ENCODE results near the gene ITGAV.

ITGAV gene

DNA sequence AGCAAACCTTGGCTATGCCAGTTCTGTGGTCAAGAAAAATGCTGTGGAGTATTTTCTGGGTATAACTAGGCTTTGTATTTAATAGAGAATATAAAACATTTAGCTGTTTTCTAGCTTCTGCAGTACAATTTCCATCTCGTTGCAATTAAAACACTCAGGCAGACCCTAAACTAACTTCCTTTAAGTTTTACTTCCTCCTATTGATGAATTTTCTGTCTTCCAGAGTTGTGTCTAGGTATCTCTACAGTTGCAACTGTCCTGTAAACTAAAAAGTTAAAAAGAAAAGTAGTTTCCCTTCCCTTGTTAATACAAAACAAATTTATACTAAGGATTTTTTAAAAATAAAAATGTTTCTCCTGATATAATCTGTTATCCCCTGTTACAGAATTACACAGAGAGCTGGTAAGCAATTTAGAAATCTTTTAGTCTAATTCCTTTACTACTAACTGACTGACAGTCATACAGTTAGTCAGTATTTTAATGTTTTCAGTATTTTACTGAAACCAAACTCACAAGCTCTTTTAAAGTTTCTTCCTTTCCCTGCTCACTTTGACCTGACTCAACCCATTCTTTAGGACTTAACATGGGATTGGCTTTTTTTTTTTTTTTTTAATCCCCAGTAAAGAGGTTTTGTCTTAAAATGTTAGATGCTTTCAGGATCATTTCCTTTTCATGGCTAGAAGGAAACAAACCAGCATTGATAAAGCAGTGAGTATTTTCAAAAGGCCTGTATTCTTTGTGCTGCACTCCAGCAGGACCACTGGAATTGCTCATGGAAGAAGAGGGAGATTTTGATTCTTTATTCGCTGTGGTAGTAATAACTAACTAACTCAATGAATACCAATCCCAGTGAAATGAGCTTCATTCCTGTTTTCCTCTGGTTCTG lies 22.9 kb downstream of the ITGAV start:
- no peak for DNase-seq (ENCODE audit: low read depth in 2 of 2)

DNA sequence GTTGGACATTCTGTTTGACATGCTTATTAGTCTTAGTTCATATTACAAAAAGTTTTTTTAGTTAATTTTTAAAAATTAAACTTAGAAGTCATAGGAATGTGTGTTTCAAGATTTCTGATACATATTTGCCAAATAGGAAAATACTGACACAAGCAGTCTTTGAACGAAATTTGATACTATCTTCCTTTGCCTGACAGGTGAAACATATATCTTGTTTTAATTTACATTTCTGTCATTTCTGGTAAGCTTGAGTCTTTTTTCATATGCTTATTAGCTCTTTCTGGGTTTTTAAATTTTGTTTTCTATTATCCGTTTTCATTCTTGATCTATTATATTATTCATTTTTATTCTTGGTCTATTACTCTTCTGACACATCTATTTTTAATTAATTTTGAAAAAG lies 24.5 kb downstream of the ITGAV start:
- no peak for DNase-seq (ENCODE audit: low read depth in 2 of 2)

DNA sequence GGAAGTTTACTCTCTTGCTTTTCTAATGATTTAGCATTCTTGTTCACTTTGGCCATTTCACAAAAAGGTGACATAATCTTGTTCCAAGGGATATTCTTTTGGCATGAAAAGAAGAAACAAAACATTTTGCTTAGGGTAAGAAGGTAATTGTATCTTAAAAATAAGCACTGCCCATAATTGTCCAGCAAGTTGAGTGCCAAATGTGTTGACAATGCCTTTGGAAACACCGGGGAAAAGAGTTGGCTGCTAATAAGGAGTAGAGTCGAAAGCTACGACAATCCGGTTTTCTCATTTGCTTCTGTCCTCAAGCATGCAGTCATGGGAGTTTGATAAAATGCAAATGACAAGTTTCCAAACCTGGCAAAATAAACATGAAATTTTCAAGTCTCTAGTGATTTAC lies 27.3 kb downstream of the ITGAV start:
- no peak for DNase-seq (ENCODE audit: low read depth in 2 of 2)

DNA sequence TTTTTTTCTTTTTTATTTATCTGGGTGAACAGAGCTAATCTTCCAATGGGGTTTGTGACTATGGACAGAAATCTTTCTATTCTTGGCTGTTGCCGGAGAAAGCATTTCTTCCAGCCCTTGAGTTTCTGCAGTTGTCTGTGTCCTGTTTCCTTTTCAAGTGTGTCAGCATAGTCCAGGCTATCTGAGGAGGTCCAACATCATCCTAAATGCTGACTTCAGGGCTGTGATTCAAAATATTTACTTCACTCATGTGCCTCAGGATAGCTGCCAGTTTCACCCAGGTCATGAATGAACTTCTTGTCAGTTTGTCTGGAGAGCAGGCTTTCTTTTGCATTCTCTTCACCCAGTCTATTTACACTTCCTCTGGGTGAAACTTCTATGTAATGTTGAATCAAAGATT lies 27.9 kb downstream of the ITGAV start:
- no peak for DNase-seq (ENCODE audit: low read depth in 2 of 2)

DNA sequence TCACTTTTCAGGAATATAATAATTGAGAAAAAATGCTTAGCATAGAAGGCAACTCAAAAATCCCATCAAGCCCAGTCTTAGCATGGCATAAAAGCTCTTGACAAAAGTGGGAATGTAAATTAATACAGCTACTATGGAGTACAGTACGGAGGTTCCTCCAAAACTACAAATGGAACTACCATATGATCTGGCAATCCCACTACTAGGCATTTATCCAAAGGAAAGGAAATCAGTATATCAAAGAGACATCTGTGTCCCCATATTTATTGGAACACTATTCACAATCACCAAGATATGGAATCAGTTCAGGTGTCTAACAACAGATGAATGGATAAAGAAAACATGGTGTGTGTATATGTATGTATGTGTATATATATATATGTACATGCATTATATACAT lies 28.8 kb downstream of the ITGAV start:
- DNase-seq (ENCODE audit: low read depth in 2 of 2): no peak

DNA sequence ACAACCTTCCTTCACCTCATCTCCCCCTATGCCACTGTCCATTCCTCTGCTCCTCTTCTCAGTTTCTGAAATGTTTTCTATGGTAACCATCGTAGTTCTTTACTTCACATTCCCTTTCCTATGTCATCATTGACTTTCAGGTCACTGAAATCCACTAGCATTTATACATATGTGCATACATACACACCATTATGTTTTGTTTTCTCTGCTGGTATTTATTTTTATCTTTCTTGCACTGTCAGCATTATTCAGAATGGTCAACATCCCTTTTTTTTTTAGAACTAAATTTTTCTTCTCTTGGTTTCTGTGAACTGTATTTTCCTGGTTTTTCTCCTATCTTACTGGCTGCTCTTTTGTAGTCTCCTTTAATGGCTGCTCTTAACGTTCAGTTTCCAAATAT lies 33.2 kb downstream of the ITGAV start:
- DNase-seq (ENCODE audit: low read depth in 2 of 2): no peak

DNA sequence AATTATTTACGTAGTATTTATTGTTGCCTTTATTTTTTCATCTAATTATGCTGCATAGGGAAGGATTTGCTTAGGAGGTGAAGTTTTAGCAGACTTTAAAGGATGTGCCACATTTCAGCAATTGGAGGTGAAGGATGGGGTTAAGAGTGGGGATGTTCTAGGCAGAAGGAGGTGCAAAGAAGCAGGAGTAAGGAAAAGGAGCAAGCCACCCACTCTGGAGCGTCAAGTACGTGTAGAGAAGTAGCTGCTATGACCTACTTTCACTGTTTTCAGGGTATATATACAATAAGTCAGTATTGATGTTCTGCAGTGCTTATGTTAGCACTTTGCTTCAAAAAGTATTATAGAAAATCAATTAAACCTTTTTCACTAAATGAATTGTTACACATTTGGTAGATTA lies 34.4 kb downstream of the ITGAV start:
- DNase-seq (ENCODE audit: low read depth in 2 of 2): no peak

DNA sequence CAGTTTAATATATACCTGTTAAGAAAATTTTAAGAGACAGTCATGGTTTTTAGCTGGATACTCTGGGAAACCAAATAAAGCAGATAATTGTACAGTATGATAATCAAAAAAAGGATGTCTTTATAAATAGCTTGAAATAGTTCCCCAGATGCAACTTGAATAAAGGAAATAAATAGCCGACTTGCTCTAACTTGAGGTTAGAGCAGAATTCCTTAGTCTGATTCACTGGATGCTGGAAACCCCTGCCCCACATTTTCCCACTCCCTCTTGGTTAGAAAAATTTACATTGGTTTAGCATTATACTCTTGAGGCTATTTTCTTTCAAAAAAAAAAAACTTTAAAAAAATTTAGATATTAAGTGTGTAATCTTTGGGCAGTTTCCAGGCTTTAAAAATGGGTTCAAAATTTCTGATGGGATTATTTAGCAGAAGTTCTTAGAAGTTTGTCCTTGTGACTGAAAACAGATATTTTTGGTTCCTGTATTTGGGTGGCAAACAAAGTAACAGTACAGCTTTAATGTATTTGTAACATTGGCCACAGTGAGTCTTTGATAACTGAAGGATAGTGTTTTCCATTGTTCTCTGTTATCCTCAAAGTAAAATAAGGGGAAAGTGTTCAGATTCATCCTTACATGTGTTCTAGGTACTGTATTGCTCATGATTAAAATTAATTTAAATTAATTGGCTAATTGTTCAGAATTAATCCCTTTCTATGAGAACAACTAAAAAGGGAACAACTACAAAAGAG lies 39.6 kb downstream of the ITGAV start:
- no peak for DNase-seq (ENCODE audit: low read depth in 2 of 2)

DNA sequence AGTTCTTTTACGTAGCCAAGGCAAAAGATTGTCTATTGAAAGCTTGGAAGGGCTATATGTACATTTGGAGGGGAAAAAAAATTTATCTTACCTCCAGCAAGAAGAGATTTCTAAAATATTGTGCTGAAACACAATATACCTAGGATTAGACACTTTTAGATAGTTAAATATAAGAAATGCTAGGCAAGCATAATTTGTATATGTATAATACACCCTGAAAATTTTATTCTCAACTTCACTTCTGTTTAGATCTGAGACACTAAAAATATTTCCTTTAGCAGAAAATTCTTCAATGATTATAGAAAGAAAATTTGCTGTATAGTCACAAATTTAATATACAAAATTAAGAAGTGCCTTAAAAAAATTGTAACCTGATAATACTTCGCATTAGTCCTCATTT lies 42.6 kb downstream of the ITGAV start:
- no peak for DNase-seq (ENCODE audit: low read depth in 2 of 2)

DNA sequence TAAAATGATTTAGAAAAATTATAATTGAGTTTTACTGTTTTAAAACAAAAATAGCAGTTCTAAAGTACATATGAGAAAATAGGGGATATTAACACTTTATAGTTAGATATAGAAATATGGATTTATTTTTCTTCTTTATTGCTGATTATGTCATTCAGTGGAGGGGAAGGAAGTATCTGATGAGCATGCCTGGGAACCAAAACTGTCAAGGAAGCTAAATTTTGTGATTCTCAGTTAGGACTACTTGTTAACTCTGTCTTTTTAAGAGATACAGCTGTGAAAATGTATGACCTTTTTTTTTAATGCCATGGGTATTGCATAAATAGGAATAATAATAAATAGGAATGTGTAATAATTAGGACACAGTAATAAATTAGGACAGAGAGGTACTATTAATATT lies 44.8 kb downstream of the ITGAV start:
- no peak for DNase-seq (ENCODE audit: low read depth in 2 of 2)

DNA sequence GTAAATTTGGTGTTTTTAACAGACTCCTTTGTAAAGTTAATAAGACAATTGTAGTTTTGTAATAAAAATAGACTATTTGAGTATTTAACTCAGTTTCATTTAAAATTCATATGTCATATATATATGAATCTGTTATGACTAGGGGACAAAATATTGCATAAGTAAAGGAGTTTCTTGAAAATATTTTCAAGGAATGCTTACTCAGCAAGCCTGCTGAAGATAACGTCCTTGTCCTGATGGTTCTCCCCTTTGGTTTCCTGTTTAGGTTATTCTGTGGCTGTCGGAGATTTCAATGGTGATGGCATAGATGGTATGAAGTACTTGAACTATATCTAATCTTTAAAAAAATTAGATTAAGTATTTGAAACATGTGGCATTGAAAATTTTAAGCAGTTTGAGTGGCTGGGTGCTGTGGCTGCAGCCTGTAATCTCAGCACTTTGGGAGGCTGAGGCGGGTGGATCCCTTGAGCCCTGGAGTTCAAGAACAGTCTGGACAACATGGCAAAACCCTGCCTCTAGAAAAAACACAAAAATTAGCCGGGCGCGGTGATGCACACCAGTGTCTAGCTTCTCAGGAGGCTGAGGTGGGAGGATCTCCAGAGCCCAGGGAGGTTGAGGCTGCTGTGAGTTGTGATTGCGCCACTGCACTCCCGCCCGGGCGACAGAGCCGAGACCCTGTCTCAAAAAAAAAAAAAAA lies 47.1 kb downstream of the ITGAV start:
- no peak for DNase-seq (ENCODE audit: low read depth in 2 of 2)

DNA sequence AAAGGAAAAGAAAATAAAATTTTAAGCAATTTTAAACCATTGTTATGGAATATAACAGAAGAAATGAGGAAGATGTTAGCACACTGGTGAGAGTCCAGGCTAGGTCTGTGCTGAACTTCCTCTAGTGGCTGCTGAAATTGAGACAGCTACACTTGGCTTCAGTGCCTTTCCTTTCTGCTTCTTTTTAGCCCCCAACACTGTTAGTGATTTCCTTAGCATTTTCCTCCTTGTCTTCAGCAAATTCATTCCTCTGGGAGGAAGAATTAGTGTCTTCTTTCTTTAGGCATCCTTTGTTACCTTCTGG lies 47.6 kb downstream of the ITGAV start:
- no peak for DNase-seq (ENCODE audit: low read depth in 2 of 2)

DNA sequence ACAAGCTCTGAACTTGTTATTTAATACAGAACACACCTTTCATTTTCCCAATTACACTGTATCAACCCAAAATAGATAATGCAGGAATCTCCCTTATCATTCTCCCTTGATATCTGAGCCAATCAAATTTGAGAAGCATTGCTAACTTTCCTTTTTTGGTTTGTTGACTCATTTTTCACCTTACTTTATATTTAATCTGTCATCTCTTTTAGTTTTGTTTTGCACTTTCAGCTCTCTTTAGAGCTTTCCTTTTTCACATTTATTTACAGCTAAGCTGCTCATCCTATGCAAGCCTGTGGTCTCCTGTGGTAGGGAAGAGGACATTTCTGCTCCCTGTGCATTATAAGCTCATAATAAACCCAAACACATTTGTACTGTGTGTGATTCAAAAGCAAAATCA lies 50.1 kb downstream of the ITGAV start:
- no peak for DNase-seq (ENCODE audit: low read depth in 2 of 2)

DNA sequence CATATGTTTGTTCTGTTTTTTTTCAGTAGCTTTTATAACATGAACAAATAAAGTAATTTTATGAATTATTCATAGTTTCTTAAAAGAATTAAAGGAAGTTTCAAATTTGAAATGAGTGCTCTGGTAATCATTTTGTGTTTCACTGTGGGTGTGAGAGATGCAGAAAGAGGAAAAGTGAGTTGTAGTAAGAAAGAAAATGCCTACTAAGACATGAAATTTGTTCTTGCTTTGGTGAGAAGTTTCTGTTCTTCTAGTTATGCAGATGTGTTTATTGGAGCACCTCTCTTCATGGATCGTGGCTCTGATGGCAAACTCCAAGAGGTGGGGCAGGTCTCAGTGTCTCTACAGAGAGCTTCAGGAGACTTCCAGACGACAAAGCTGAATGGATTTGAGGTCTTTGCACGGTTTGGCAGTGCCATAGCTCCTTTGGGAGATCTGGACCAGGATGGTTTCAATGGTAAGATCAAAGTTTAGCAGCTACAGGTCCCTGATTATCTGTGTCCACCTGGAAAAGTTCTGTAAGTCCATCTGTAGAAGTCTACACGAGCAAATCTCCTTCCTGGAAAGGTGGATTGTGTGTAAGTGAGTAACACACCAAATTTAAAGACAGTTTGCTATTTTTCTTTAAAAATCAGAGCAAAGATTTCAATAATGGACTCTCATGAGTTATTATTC lies 51.4 kb downstream of the ITGAV start:
- no peak for DNase-seq (ENCODE audit: low read depth in 2 of 2)

DNA sequence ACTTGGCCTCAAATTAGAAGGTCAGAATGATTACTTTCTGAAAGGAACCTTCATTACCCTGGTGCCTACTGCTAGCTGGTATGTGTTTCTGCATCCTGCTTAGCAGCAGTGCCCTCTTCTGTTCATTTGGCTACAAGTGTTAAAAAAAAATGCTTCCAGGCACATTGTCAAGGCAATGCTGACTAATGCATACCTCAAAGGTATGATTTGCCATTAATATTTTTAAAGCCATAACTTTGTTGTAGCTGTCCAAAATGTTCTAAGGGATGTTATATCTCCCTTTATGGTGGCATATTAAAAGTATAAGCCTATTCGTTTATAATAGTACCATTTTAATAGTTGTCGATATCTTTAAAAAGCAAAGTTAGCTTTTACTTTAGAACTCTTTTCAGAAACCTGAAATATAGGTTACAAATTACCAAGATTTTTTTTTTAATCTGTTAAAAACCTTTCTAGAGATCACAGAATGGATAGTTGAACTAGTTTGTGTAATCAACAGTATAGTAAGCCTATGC lies 52.0 kb downstream of the ITGAV start:
- DNase-seq (ENCODE audit: low read depth in 2 of 2): no peak

DNA sequence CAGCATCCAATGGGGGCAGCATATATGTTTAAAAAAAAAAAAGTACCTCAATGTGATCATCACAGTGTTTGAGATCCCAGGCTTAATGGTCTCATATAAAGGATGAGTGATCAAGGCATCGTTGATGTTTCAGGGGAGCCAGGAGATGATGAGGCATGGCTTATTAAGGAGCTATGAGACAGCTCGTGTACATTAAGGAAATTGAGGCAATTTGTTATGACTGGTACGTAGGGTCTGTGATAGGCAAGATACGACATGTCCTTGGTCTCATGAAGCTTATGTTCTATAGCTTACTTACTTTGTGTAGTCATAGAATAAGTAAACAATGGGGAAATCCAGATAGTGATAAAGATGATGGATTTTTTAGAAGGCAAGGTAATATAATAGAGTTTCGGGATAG lies 54.9 kb downstream of the ITGAV start:
- no peak for DNase-seq (ENCODE audit: low read depth in 2 of 2)

DNA sequence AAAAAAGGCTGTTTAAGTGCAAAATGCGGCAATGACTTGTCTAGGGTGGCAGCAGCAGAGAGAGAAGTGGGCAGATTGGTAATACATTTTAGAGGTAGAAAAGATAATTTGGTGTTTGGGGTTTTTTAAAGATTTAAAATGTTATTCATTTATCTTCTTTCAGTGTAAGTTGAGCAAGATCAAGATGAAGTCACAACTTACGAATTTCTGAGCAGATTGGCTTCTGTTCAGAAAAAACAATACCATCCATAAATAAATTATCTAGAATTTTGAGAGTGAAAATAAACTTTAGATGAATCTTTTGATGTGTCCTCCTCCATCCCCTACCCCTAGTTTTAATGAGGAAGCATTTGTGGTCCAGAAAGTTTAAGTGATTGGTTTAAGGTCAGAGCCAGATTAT lies 56.1 kb downstream of the ITGAV start:
- DNase-seq (ENCODE audit: low read depth in 2 of 2): no peak

DNA sequence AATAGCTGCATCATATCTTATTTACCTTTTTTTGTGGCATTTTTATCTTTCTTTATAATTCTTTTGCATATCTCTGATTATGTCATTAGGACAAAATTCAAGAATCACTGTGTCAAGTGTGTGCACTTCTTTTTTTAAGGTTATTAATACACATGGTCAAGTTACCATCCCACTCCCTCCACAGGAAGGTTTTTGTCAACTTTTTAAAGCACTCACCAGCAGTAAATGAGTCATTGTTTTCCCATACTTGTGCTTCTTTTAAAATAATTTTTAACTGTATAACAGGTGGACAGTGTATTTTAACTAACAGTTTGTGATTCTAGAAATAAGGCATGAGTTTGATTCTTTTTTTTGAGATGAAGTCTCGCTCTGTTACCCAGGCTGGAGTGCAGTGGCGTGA lies 58.3 kb downstream of the ITGAV start:
- DNase-seq (ENCODE audit: low read depth in 2 of 2): no peak

DNA sequence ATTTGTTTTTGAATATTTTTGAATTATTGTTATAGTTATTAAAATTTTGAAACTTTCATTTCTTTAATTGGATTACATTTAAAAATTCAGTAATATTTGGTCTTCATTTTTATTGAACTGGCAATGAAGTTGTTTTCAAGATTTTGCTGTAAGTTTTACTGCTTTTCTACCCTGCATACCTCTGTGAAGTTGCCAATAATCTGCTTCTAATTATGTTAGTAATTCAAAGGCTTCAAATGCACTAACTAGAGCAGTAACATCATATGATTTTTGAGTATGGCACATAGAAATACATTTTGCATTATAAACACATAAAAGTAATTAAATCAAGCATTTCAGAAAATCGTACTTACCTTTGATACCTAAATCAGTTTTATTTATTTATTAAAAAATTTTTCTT lies 63.7 kb downstream of the ITGAV start:
- no peak for DNase-seq (ENCODE audit: low read depth in 2 of 2)

DNA sequence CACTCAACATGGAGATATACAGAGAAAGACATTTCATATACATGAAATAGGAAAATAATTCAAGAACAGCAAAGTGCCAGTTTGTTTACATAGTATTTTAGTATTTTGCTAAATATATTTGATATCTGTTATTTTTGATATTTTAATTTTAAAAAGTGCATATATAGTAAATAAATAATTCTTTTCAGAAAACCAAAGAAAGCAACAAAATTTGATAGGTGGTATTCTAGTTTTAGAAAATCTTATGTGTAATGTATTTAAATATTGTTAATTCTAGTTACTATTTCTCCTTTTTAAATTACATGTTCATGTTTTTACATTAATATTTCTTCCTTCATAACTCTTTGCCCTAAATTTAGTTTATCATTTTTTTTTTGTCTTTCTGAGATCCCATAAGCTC lies 69.5 kb downstream of the ITGAV start:
- DNase-seq (ENCODE audit: low read depth in 2 of 2): no peak

DNA sequence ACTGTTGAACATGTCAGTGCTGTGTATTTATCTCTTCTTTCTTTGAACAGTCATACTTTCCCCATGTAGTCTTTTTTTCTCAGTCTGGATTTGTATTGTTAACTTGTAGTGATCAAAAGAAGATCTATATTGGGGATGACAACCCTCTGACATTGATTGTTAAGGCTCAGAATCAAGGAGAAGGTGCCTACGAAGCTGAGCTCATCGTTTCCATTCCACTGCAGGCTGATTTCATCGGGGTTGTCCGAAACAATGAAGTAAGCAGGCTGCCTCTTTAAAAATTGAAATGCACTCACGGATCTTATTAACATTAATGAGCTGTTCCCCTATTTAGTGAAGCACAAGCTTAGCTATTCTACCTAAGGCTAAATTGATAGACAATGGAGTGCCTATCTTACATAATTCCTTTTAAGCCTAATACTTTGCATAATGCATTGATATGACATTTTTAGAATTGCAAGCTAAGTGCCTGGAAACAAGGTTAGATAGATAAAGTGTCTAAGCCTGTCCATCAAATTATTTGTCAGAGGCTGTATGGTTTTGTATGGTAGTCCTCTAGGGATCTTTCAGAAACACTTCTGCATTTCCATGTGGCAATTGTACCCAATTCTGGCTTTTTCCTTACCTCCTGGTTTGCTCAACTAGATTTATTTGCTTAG lies 74.7 kb downstream of the ITGAV start:
- no peak for DNase-seq (ENCODE audit: low read depth in 2 of 2)

DNA sequence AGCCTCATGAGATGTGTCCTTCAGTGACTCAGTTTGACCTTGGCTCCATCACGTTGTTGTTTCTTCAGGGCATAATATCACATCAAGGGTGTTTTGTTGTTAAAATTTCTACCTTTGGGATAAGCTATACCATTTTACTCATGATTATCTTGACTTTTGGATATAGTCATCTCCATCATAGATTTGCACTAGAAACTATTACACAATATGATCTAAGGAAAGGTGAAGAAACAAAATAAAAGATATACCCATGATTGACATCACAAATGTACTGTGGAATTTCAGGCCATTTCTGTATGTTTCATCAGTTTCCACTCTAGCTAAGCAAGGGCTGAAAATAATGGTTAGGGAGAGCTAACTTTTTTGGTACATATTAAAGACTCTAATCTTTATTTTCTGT lies 79.3 kb downstream of the ITGAV start:
- DNase-seq (ENCODE audit: low read depth in 2 of 2): no peak

Measured in stimulated activated CD8-positive, alpha-beta memory T cell treated with anti-CD3 and anti-CD28 coated beads, Interleukin-15, amount 100 ng/mL, for 48 hours (primary cell).